Prostate gland (tissue), 2 donors: ENCODE measurements around the gene SKAP1. TPM values are rescaled to one million over a fixed set of nuclear protein-coding genes. Genes with fewer than 3 reads are reported as not detected.

Experiments used
- DNase-seq: peaks from one replicate; pipeline ENCODE4 v3.0.0-alpha.2; 2019; ENCODE audit warnings: low spot score
- H3K27ac ChIP-seq, 2 donors: fragments of 200-600 bp; sonication (generic); 2 replicates each; pipeline ENCODE4 v1.5.1; 2017 to 2019
- H3K27me3 ChIP-seq: fragments of 200-600 bp; sonication (generic); replicated peaks from 2 replicates; pipeline ENCODE4 v1.5.1; 2019; ENCODE audit not compliant: insufficient read depth
- H3K36me3 ChIP-seq, 2 donors: fragments of 200-600 bp; sonication (generic); 1 replicate in 1 of 2; 2 replicates in 1 of 2; pipeline versions ENCODE4 v1.5.1 to v1.8.1; 2017 to 2019
- H3K4me1 ChIP-seq: fragments of 200-600 bp; sonication (generic); replicated peaks from 2 replicates; pipeline ENCODE4 v1.5.1; 2019
- H3K4me3 ChIP-seq, 2 donors: fragments of 200-600 bp; sonication (generic); 2 replicates each; pipeline ENCODE4 v1.5.1; 2017 to 2019
- H3K9me3 ChIP-seq: fragments of 200-600 bp; sonication (generic); 2 replicates; pipeline ENCODE4 v1.5.1; 2017
- CTCF ChIP-seq, 4 experiments: fragments of 200-600 bp in 2 of 4; fragments of 450-650 bp in 2 of 4; sonication (generic) in 2 of 4; IDR thresholded peaks; 1 replicate in 3 of 4; 2 replicates in 1 of 4; pipeline ENCODE4 v1.5.1; 2016 to 2019; ENCODE audit warnings: antibody characterized with exemption in 4 of 4, mild to moderate bottlenecking in 2 of 4, moderate library complexity in 2 of 4
- POLR2A ChIP-seq: fragments of 450-650 bp; IDR thresholded peaks from one replicate; pipeline ENCODE4 v1.6.1; 2016; ENCODE audit warnings: antibody characterized with exemption, mild to moderate bottlenecking
- POLR2AphosphoS5 ChIP-seq: sonication (generic); formaldehyde crosslinking; IDR thresholded peaks from one replicate; pipeline ENCODE4 v1.6.1; 2017; ENCODE audit warnings: antibody characterized with exemption
- WGBS: methylation state at CpG from one replicate; pipeline ENCODE4 v1.1.5; 2018; 5-methylcytosine and 5-hydroxymethylcytosine counted together
- intact Hi-C: fragments of 100-400 bp; cut with DNase I; formaldehyde crosslinking; loops from one replicate; pipeline ENCODE4 v1.14.2; 2022
- total RNA-seq, 2 donors: library from RNA; depleted of rRNA; stranded (reverse); fragments of >200 nt; gene quantifications; one replicate each; pipeline ENCODE4 v1.1.0, GENCODE V29; 2016

Gene SKAP1
- total RNA-seq, 2 donors from 2014 or later: 1.1 to 1.4 TPM

- no peak overlapping the region for H3K27ac ChIP-seq
- H3K9me3 ChIP-seq: no peaks in the 10 kb centered on the region
- TF ChIP-seq POLR2AphosphoS5: no peak
- no peak for DNase-seq
- intact Hi-C loops: no loop called here
- WGBS: 70% methylated on average over 4 of the region's 4 CpGs
- no peaks in the 10 kb centered on the region for H3K4me1 ChIP-seq
- no peak overlapping the region for H3K4me3 ChIP-seq
- H3K27me3 ChIP-seq: no peaks in the 10 kb centered on the region
- H3K36me3 ChIP-seq: no peaks in the 10 kb centered on the region
These were observed 38.3 kb upstream of the SKAP1 start for GRCh38 chr17:48468299-48468698.

- no peak for DNase-seq
- 95% methylated on average over 2 of the region's 2 CpGs for WGBS
- intact Hi-C loops: no loop called here
- no peaks in the 10 kb centered on the region for H3K4me1 ChIP-seq
- no peaks in the 10 kb centered on the region for H3K9me3 ChIP-seq
- H3K36me3 ChIP-seq: no peaks in the 10 kb centered on the region
- peaks cover 1% of the 10 kb centered on the region for H3K27me3 ChIP-seq
- H3K4me3 ChIP-seq: no peak overlapping the region
- no peak overlapping the region for H3K27ac ChIP-seq
- TF ChIP-seq CTCF (IDR thresholded peaks at IDR 0.05) (no peak), POLR2AphosphoS5 (no peak), POLR2A (no peak)
These were observed 35.9 kb upstream of the SKAP1 start for GRCh38 chr17:48465884-48466283.

GRCh38 chr17:48463526-48463925, 33.5 kb upstream of the SKAP1 start:
- TF ChIP-seq CTCF (IDR thresholded peaks at IDR 0.05): no peak
- no peak for TF ChIP-seq POLR2AphosphoS5
- TF ChIP-seq POLR2A: no peak
- DNase-seq: no peak
- WGBS: 49% methylated on average over 4 of the region's 4 CpGs
- H3K36me3 ChIP-seq: no peaks in the 10 kb centered on the region
- intact Hi-C loops: no loop called here
- H3K9me3 ChIP-seq: no peaks in the 10 kb centered on the region
- peaks cover 4% of the 10 kb centered on the region for H3K27me3 ChIP-seq
- H3K4me3 ChIP-seq: no peak overlapping the region
- H3K27ac ChIP-seq: no peak overlapping the region
- no peaks in the 10 kb centered on the region for H3K4me1 ChIP-seq

GRCh38 chr17:48462946-48463345, 32.9 kb upstream of the SKAP1 start:
- Histone ChIP-seq H3K27ac (no peak overlapping the region), H3K4me1 (no peaks in the 10 kb centered on the region), H3K4me3 (no peak overlapping the region), H3K9me3 (no peaks in the 10 kb centered on the region), H3K36me3 (no peaks in the 10 kb centered on the region), H3K27me3 (peaks cover 8% of the 10 kb centered on the region)
- WGBS: 55% methylated on average over 2 of the region's 2 CpGs
- DNase-seq: no peak
- TF ChIP-seq POLR2A (no peak), CTCF (IDR thresholded peaks at IDR 0.05) (no peak), POLR2AphosphoS5 (no peak)
- intact Hi-C loops: no loop called here

- intact Hi-C loops: no loop called here
- H3K27me3 ChIP-seq: peaks cover 9% of the 10 kb centered on the region
- no peak overlapping the region for H3K4me3 ChIP-seq
- no peaks in the 10 kb centered on the region for H3K4me1 ChIP-seq
- no peaks in the 10 kb centered on the region for H3K36me3 ChIP-seq
- 72% methylated on average over 3 of the region's 3 CpGs for WGBS
- no peaks in the 10 kb centered on the region for H3K9me3 ChIP-seq
- TF ChIP-seq POLR2AphosphoS5 (no peak), CTCF (IDR thresholded peaks at IDR 0.05) (no peak)
- DNase-seq: no peak
- H3K27ac ChIP-seq: no peak overlapping the region
These were observed 30.0 kb upstream of the SKAP1 start for GRCh38 chr17:48460052-48460451.
